NCI-H82 treated with DMSO at 0.1 percent for 48 hours (cell line): Measurements from ENCODE around the gene FAT1.

ENCODE experiments used
- DNase-seq: peaks from one replicate; lab custom pipeline; 2025; ENCODE audit not compliant: unreplicated experiment; lab: John Stamatoyannopoulos, UW

The FAT1 gene

GRCh38 chr4:186570193-186570996 is 153.3 kb downstream of the FAT1 start:
- no peak for DNase-seq

- DNase-seq, result no peak
Observed at GRCh38 chr4:186569533-186570192, 154.0 kb downstream of the FAT1 start.

DNA sequence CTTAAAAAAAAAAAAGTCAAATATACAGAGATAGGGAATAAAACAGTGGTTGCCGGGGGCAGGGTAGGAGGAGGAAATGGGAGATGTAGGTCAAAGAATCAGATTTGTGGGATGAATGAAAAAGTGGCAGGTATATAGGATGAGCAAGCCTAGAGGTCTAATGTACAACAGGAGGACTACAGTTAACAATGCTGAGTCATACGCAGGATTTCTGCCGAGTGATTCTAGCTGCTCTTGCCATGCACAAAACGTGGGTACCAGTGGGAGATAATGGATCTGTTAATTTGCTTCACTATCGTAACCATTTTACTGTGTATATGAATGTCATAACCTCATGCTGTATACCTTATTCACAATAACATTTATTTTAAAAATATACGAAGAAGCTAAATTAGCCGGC is 157.6 kb downstream of the FAT1 start:
- DNase-seq, result no peak

GRCh38 chr4:186563761-186564160 is 159.9 kb downstream of the FAT1 start:
- DNase-seq, result no peak

GRCh38 chr4:186561748-186562147 is 161.9 kb downstream of the FAT1 start:
- DNase-seq, result no peak

- no peak for DNase-seq
Observed at GRCh38 chr4:186560647-186561046, 163.0 kb downstream of the FAT1 start.

GRCh38 chr4:186557486-186557885 is 166.2 kb downstream of the FAT1 start:
- DNase-seq, result no peak

- DNase-seq, result no peak
Observed at GRCh38 chr4:186557061-186557460, 166.6 kb downstream of the FAT1 start.

DNA sequence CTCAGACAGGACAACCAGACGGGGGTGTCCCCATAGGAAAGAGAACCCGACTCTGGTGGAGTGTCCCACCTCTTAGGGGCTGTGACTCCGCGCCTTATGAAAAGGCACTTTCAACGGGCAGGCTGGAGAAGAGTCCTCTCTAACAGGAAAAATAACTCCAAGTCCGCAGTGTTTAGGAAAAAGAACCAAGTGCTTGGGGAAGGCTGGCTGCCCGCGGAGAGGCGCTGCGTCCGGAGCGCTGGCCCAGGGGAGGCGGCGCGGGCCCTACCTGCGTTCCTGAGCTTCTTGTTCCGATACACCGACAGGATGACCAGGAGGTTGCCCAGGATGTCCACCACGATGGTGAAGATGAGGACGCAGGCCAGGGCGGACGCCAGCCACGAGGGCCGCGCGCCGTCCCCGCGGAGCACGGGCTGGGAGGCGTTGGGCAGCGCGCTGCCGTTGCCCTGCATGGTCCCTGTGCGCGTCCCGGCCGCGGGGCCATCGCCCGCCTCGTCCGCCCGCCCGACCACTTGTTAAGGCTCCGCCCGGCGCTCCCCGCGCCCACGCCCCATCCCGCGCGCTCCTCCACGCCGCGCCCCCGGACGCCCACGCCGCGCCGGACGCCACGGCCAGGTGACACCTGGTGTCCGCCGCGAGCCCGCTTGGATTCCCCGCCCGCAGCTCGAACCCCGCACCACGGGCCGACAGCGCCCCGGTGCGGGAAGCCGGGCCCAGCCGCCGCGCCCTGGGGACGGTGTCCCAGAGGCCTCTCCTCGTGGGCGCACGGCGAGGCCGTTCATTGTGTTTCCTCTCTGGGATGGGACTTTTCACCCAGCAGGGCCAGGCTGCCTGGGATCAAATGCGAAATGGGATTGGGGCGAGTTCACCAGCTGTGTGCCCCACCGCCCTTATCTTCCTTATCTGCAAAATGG is 168.5 kb downstream of the FAT1 start, which contains the start of gene MTNR1A:
Gene MTNR1A (minus strand): TSS at position 654 of the 914 bp plus-strand sequence. CDS start 202 bp downstream, at position 452.
- DNase-seq, result no peak

DNA sequence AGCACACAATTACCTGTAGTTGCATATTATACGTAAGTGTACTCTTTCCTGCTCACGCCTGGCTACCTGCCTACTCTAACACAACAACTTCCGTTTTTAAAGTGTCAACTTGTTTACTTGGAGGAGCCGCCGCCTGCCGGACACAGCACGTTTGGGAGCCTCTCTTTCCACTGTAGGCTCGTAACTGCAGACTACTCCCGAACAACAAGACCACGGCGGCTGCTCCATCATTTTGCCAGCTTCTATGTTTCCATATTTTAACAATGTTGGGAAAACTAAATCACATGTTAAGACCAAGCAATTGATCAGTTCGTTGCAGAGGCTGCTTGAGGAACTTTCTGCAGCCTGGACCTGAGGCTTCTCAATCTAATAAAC is 169.1 kb downstream of the FAT1 start:
- DNase-seq, result no peak

DNA sequence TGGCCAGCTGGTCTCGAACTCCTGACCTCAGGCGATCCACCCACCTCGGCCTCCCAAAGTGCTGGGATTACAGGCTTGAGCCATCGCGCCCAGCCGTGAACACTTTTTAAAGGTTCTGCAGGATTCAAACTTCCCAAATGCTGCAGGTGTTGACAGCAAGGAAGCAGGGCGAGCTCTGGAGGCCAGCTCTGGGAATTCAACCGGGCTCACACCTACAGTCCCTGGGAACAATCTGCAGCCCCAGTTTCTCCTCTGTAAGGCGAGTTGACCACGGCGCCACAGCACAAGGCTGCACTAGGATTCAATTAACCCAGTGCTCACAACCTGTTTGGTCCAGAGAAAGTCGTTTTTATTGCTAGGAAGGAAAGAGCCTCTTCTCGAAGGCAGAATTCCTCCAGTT is 169.9 kb downstream of the FAT1 start:
- no peak for DNase-seq

- no peak for DNase-seq
Observed at GRCh38 chr4:186551849-186552248, 171.8 kb downstream of the FAT1 start.

DNA sequence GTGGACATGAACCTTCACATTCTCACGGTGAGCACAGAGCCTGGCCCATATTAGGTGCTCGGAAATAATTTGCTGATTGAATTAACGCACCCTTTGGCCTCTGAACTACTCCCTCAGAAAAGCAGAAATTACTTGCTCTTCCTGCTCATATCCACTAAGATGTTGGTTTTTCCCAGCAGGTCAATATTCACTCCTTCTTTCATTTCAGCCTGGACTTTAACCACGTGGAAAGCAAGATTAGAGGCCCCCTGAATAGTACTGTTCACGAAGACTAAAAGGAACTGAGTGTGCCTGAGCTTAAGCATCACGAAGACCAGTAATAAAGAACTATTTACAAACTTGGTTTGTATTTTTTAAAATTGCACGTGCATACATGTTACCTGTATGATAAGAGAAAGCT is 178.2 kb downstream of the FAT1 start:
- no peak for DNase-seq

GRCh38 chr4:186543206-186543605 is 180.4 kb downstream of the FAT1 start:
- no peak for DNase-seq

DNA sequence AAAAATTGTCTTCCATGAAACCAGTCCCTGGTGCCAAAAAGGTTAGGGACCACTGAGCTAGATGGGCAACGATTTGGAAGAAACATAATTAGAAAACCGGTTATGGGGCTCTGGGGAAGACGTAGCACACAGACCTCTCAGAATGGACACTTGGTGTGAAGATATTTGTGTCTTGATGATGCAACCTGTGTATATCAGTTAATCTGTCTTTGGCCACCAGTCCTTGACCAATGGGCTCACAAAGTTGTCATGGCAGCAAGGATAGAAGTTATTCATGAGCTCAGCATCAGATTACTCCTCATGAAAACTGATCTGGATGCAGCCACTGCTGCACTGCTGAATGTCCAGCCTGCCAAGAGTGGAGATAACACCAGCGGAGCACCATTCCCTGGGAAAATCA is 181.9 kb downstream of the FAT1 start:
- DNase-seq, result no peak

- no peak for DNase-seq
Observed at GRCh38 chr4:186537843-186538521, 185.7 kb downstream of the FAT1 start.
